GM23338 (cell line): ENCODE data around the gene C4orf33. TPM values are rescaled to one million over a fixed set of nuclear protein-coding genes. Genes with fewer than 3 reads are reported as not detected.

ENCODE experiments used
- ATAC-seq: fragments of 200-7000 bp; cut with Tn5 transposase; 3 replicates; pipeline ENCODE4 v1.9.1; 2020
- DNase-seq: peaks from one replicate; pipeline ENCODE4 v3.0.0-alpha.2; 2015; ENCODE audit warnings: low spot score
- H2AFZ ChIP-seq: fragments of 200-600 bp; sonication (generic); 2 replicates; pipeline ENCODE4 v1.8.0; 2016; ENCODE audit warnings: antibody characterized with exemption, mild to moderate bottlenecking, moderate library complexity
- H3F3A ChIP-seq: fragments of 200-600 bp; sonication (generic); replicated peaks from 2 replicates; pipeline ENCODE4 v1.8.0; 2017; ENCODE audit warnings: antibody characterized with exemption, mixed run types, low read depth
- H3K27ac ChIP-seq: fragments of 200-600 bp; sonication (generic); 2 replicates; pipeline ENCODE4 v1.6.1; 2016; ENCODE audit warnings: low read depth
- H3K27me3 ChIP-seq: fragments of 200-600 bp; sonication (generic); 2 replicates; pipeline ENCODE4 v1.8.0; 2016; ENCODE audit warnings: mild to moderate bottlenecking, mixed run types, moderate library complexity; ENCODE audit not compliant: insufficient read depth
- H3K36me3 ChIP-seq: fragments of 200-600 bp; sonication (generic); 2 replicates; pipeline ENCODE4 v1.8.0; 2016; ENCODE audit warnings: mild to moderate bottlenecking; ENCODE audit not compliant: insufficient read depth
- H3K4me1 ChIP-seq: fragments of 200-600 bp; sonication (generic); 2 replicates; pipeline ENCODE4 v1.8.0; 2016; ENCODE audit warnings: mild to moderate bottlenecking, moderate library complexity; ENCODE audit not compliant: insufficient read depth
- H3K4me2 ChIP-seq: fragments of 200-600 bp; sonication (generic); 2 replicates; pipeline ENCODE4 v1.7.1; 2017; ENCODE audit warnings: mixed run types
- H3K4me3 ChIP-seq: fragments of 200-600 bp; sonication (generic); 2 replicates; pipeline ENCODE4 v1.6.1; 2016; ENCODE audit warnings: mixed run types
- H3K79me2 ChIP-seq: fragments of 200-600 bp; sonication (generic); replicated peaks from 2 replicates; pipeline ENCODE4 v1.8.0; 2017; ENCODE audit warnings: mild to moderate bottlenecking; ENCODE audit not compliant: insufficient read depth
- H3K9me2 ChIP-seq: fragments of 200-600 bp; sonication (generic); 2 replicates; pipeline ENCODE4 v1.8.0; 2017; ENCODE audit not compliant: insufficient read depth
- H4K20me1 ChIP-seq: fragments of 200-600 bp; sonication (generic); replicated peaks from 2 replicates; pipeline ENCODE4 v1.8.0; 2017; ENCODE audit warnings: mild to moderate bottlenecking; ENCODE audit not compliant: insufficient read depth
- H3K27ac Mint-ChIP-seq: 2 replicates; pipeline ENCODE4 v1.8.0; 2020; ENCODE audit warnings: inconsistent platforms, mild to moderate bottlenecking, moderate library complexity, mixed read lengths
- H3K27me3 Mint-ChIP-seq: 3 replicates; pipeline ENCODE4 v1.8.0; 2022; ENCODE audit warnings: low read depth, mild to moderate bottlenecking, moderate library complexity, mixed read lengths, inconsistent platforms; ENCODE audit not compliant: insufficient read depth, poor library complexity
- H3K36me3 Mint-ChIP-seq: 3 replicates; pipeline ENCODE4 v1.8.0; 2021; ENCODE audit warnings: low read depth, mild to moderate bottlenecking, inconsistent platforms, moderate library complexity, mixed read lengths
- H3K4me1 Mint-ChIP-seq: 3 replicates; pipeline ENCODE4 v1.8.0; 2020; ENCODE audit warnings: mild to moderate bottlenecking, inconsistent platforms, mixed read lengths
- H3K4me3 Mint-ChIP-seq: 3 replicates; pipeline ENCODE4 v1.8.0; 2021; ENCODE audit warnings: moderate library complexity, mild to moderate bottlenecking, inconsistent platforms, mixed read lengths
- H3K9me3 Mint-ChIP-seq: 3 replicates; pipeline ENCODE4 v1.8.0; 2020; ENCODE audit warnings: moderate library complexity, mild to moderate bottlenecking, inconsistent platforms, mixed read lengths
- CREB1 ChIP-seq: fragments of 250-450 bp; sonication (Bioruptor Pico); IDR thresholded peaks from 2 replicates; pipeline ENCODE4 v1.5.0; 2020; ENCODE audit warnings: low read depth, mild to moderate bottlenecking, moderate library complexity
- CTCF ChIP-seq, 2 experiments: fragments of 200-600 bp in 1 of 2; sonication (generic) in 1 of 2; conservative IDR thresholded peaks; 2 replicates each; pipeline versions ENCODE4 v1.5.1 to v1.6.1; 2016 to 2017; ENCODE audit warnings: antibody characterized with exemption in 2 of 2, low read depth in 2 of 2, mild to moderate bottlenecking in 2 of 2, moderate library complexity in 1 of 2
- ETS1 ChIP-seq: IDR thresholded peaks from 2 replicates; pipeline ENCODE4 v1.6.1; 2016; ENCODE audit warnings: antibody characterized with exemption
- EZH2 ChIP-seq: fragments of 200-600 bp; sonication (generic); IDR thresholded peaks from one replicate; pipeline ENCODE4 v1.8.0; 2017; ENCODE audit warnings: antibody characterized with exemption, mild to moderate bottlenecking, low read depth; ENCODE audit not compliant: unreplicated experiment
- EZH2phosphoT487 ChIP-seq: fragments of 200-600 bp; sonication (generic); IDR thresholded peaks from one replicate; pipeline ENCODE4 v1.8.1; 2018; ENCODE audit warnings: antibody characterized with exemption; ENCODE audit not compliant: unreplicated experiment
- JUNB ChIP-seq: IDR thresholded peaks from one replicate; pipeline ENCODE4 v1.6.1; 2016; ENCODE audit warnings: antibody characterized with exemption; ENCODE audit not compliant: unreplicated experiment
- POLR2AphosphoS5 ChIP-seq: IDR thresholded peaks from 2 replicates; pipeline ENCODE4 v1.6.1; 2016; ENCODE audit warnings: antibody characterized with exemption, low read depth
- REST ChIP-seq: IDR thresholded peaks from one replicate; pipeline ENCODE4 v1.6.1; 2018; ENCODE audit warnings: antibody characterized with exemption; ENCODE audit not compliant: unreplicated experiment
- STAT1 ChIP-seq: IDR thresholded peaks from one replicate; pipeline ENCODE4 v1.6.1; 2016; ENCODE audit warnings: antibody characterized with exemption; ENCODE audit not compliant: unreplicated experiment
- ZNF114 ChIP-seq: fragments of 250-450 bp; sonication (Bioruptor Pico); IDR thresholded peaks from 2 replicates; pipeline ENCODE4 v1.5.0; 2020; ENCODE audit warnings: mild to moderate bottlenecking, moderate library complexity
- ZNF331 ChIP-seq: fragments of 250-450 bp; sonication (Bioruptor Pico); IDR thresholded peaks from 2 replicates; pipeline ENCODE4 v1.5.0; 2020; ENCODE audit warnings: low read depth, mild to moderate bottlenecking, moderate library complexity
- polyA plus RNA-seq: library from polyadenylated mRNA; unstranded; fragments of >200 nt; fragmentation: Nextera tagmentation; extraction: Ambion mirVana; gene quantifications from 2 replicates; pipeline ENCODE4 v1.2.1, GENCODE V29; 2016
- total RNA-seq: library from RNA; depleted of rRNA; stranded (reverse); fragments of >200 nt; shearing (Covaris generic); gene quantifications from 2 replicates; pipeline ENCODE4 v1.2.3, GENCODE V29; 2014

C4orf33 gene
- total and polyA plus RNA-seq, 2 experiments from 2014 or later: 4.4 to 4.7 TPM

GRCh38 chr4:129059028-129059427, 36.9 kb upstream of the C4orf33 start:
- no peak for TF ChIP-seq EZH2phosphoT487
- no peak for TF ChIP-seq ZNF114 (CRISPR knock-in tag)
- TF ChIP-seq STAT1: no peak
- no peak for TF ChIP-seq ZNF331 (CRISPR knock-in tag)
- TF ChIP-seq EZH2: no peak
- no peak for TF ChIP-seq CTCF (conservative IDR thresholded peaks at IDR 0.05; ENCODE audit: low read depth in 2 of 2)
- TF ChIP-seq REST: no peak
- no peak for TF ChIP-seq ETS1
- no peak for TF ChIP-seq POLR2AphosphoS5
- TF ChIP-seq JUNB: no peak
- no peak for TF ChIP-seq CREB1 (CRISPR knock-in tag)
- Histone ChIP-seq H3K27me3 (no peaks in the 10 kb centered on the region), H3K27ac (no peak overlapping the region), H3K4me1 (no peaks in the 10 kb centered on the region), H3K4me3 (no peak overlapping the region), H3K4me2 (no peak overlapping the region), H3F3A (no peaks in the 10 kb centered on the region), H4K20me1 (no peaks in the 10 kb centered on the region), H3K36me3 (peaks cover 20% of the 10 kb centered on the region), H3K79me2 (no peaks in the 10 kb centered on the region), H3K9me2 (no peaks in the 10 kb centered on the region), H2AFZ (no peak overlapping the region)
- peaks cover 95% of the 10 kb centered on the region for H3K9me3 Mint-ChIP-seq
- no peak overlapping the region for H3K4me3 Mint-ChIP-seq
- H3K27ac Mint-ChIP-seq: no peak overlapping the region
- no peaks in the 10 kb centered on the region for H3K4me1 Mint-ChIP-seq
- peaks cover 2% of the 10 kb centered on the region for H3K27me3 Mint-ChIP-seq
- no peak for DNase-seq
- H3K36me3 Mint-ChIP-seq: peaks cover 90% of the 10 kb centered on the region
- ATAC-seq: no peak
